KMS-11 (cell line): ENCODE measurements around the gene VWA3B.

Experiments used
- H2AFZ ChIP-seq: fragments of 200-600 bp; sonication (generic); 2 replicates; pipeline ENCODE4 v1.6.1; 2016; ENCODE audit warnings: antibody characterized with exemption, mixed run types, low read depth
- H3K27ac ChIP-seq: fragments of 200-600 bp; sonication (generic); 2 replicates; pipeline ENCODE4 v1.6.1; 2016; ENCODE audit warnings: mild to moderate bottlenecking, mixed run types
- H3K27me3 ChIP-seq: fragments of 200-600 bp; sonication (generic); 2 replicates; pipeline ENCODE4 v1.6.1; 2017; ENCODE audit warnings: mild to moderate bottlenecking, low read depth, mixed run types, moderate library complexity; ENCODE audit not compliant: insufficient read depth
- H3K36me3 ChIP-seq: fragments of 200-600 bp; sonication (generic); 2 replicates; pipeline ENCODE4 v1.6.1; 2017; ENCODE audit warnings: mild to moderate bottlenecking, mixed run types; ENCODE audit not compliant: insufficient read depth
- H3K4me1 ChIP-seq: fragments of 200-600 bp; sonication (generic); 2 replicates; pipeline ENCODE4 v1.6.1; 2016; ENCODE audit warnings: mild to moderate bottlenecking, low read depth, mixed run types; ENCODE audit not compliant: poor library complexity, severe bottlenecking
- H3K4me2 ChIP-seq: fragments of 200-600 bp; sonication (generic); 2 replicates; pipeline ENCODE4 v1.7.0; 2016; ENCODE audit warnings: mild to moderate bottlenecking, mixed run types
- H3K4me3 ChIP-seq: fragments of 200-600 bp; sonication (generic); IDR thresholded peaks from 2 replicates; pipeline ENCODE4 v1.6.1; 2017; ENCODE audit warnings: low read depth, low read length, mixed read lengths; ENCODE audit not compliant: insufficient read depth
- H3K79me2 ChIP-seq: fragments of 200-600 bp; sonication (generic); 2 replicates; pipeline ENCODE4 v1.6.1; 2016; ENCODE audit warnings: low read depth, mixed run types; ENCODE audit not compliant: insufficient read depth
- H3K9ac ChIP-seq: fragments of 200-600 bp; sonication (generic); 2 replicates; pipeline ENCODE4 v1.6.1; 2016; ENCODE audit warnings: mild to moderate bottlenecking, mixed run types
- H4K20me1 ChIP-seq: fragments of 200-600 bp; sonication (generic); 2 replicates; pipeline ENCODE4 v1.6.1; 2016; ENCODE audit warnings: mild to moderate bottlenecking, mixed run types; ENCODE audit not compliant: insufficient read depth
- TF ChIP-seq, protein P1 (sequence below): fragments of 200-600 bp; sonication (generic); conservative IDR thresholded peaks from 2 replicates; pipeline ENCODE4 v1.6.1; 2017; ENCODE audit warnings: low read depth, mild to moderate bottlenecking, antibody characterized with exemption, low read length, moderate library complexity, mixed read lengths

The VWA3B gene

DNA sequence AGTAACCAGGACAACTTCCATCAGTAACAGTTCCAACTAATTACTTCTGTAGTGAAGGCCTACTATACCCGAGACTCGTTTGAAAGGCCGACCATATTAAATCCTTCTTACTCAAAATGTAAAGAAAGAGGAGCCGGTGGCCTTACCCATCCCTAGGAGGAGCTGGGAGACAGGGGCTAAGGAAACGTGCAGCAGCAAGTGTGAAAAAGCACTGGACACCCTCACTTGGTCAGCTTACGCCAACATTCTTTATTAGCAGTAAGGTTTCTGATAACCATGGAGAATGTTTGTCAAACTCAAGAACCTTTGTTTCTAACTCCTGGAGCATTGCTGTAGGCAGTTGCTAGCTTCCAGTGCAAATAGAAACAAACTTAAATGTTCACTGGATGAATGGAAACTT, 26.7 kb upstream of the VWA3B start:
- H3K36me3 ChIP-seq = no peaks in the 10 kb centered on the region
- no peaks in the 10 kb centered on the region for H3K4me1 ChIP-seq
- no peaks in the 10 kb centered on the region for H3K27me3 ChIP-seq
- H3K4me3 ChIP-seq = no peak overlapping the region
- no peak overlapping the region for H3K9ac ChIP-seq
- no peaks in the 10 kb centered on the region for H4K20me1 ChIP-seq
- H2AFZ ChIP-seq = no peak overlapping the region
- no peak overlapping the region for H3K27ac ChIP-seq
- TF ChIP-seq, protein P1, sequence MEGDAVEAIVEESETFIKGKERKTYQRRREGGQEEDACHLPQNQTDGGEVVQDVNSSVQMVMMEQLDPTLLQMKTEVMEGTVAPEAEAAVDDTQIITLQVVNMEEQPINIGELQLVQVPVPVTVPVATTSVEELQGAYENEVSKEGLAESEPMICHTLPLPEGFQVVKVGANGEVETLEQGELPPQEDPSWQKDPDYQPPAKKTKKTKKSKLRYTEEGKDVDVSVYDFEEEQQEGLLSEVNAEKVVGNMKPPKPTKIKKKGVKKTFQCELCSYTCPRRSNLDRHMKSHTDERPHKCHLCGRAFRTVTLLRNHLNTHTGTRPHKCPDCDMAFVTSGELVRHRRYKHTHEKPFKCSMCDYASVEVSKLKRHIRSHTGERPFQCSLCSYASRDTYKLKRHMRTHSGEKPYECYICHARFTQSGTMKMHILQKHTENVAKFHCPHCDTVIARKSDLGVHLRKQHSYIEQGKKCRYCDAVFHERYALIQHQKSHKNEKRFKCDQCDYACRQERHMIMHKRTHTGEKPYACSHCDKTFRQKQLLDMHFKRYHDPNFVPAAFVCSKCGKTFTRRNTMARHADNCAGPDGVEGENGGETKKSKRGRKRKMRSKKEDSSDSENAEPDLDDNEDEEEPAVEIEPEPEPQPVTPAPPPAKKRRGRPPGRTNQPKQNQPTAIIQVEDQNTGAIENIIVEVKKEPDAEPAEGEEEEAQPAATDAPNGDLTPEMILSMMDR = no peak
- H3K79me2 ChIP-seq = no peaks in the 10 kb centered on the region
- no peak overlapping the region for H3K4me2 ChIP-seq

DNA sequence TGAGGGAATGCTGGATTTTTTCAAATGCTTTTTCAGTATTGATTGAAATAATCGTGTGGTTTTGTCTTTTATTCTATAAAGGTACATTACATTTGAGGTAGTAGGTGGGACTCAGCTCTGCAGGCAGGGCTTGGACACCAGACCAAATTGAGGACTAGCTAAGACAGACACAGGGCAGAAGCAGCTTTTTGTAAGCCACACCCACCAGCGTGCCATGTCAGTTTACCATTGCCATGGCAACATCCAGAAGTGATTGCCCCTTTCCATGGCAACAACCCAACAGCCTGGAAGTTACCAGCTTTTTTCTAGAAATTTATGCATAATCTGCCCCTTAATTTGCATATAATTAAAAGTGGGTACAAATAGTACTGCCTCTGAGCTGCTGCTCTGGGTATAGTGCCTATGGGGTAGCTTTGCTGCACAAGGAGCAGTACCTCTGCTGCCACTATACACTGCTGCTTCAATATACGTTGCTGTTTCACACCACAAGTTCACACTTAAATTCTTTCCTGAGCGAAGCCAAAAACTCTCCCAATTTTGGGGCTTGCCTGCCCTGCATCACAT, 23.6 kb upstream of the VWA3B start:
- Histone ChIP-seq H3K27ac (no peak overlapping the region), H2AFZ (no peak overlapping the region), H3K9ac (no peak overlapping the region), H3K27me3 (no peaks in the 10 kb centered on the region), H3K4me2 (no peak overlapping the region), H3K4me1 (no peaks in the 10 kb centered on the region), H3K36me3 (no peaks in the 10 kb centered on the region), H3K79me2 (no peaks in the 10 kb centered on the region), H4K20me1 (no peaks in the 10 kb centered on the region), H3K4me3 (no peak overlapping the region)
- TF ChIP-seq, protein P1 = no peak

DNA sequence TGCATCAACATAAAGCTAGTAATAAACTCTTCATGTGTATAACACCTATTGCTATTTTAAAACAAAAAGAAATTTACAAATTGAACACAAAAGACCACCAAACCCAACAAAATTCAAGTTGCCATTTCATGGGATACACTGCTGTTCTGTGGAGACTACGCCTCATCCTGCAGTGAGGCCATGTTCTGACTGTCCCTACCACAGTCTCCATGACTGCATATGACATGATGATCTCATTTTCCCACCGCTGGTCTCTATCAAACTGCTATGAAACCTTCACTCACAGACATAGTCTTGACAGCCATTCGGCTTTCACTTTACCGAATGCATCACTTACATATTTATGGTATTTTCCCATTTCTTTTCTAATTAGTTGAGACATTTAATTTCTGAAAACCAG, 21.2 kb upstream of the VWA3B start:
- Histone ChIP-seq H3K27me3 (no peaks in the 10 kb centered on the region), H3K79me2 (no peaks in the 10 kb centered on the region), H2AFZ (no peak overlapping the region), H3K4me3 (no peak overlapping the region), H3K27ac (no peak overlapping the region), H3K4me2 (no peak overlapping the region), H3K4me1 (no peaks in the 10 kb centered on the region), H4K20me1 (no peaks in the 10 kb centered on the region), H3K36me3 (no peaks in the 10 kb centered on the region), H3K9ac (no peak overlapping the region)
- TF ChIP-seq, protein P1 = no peak

DNA sequence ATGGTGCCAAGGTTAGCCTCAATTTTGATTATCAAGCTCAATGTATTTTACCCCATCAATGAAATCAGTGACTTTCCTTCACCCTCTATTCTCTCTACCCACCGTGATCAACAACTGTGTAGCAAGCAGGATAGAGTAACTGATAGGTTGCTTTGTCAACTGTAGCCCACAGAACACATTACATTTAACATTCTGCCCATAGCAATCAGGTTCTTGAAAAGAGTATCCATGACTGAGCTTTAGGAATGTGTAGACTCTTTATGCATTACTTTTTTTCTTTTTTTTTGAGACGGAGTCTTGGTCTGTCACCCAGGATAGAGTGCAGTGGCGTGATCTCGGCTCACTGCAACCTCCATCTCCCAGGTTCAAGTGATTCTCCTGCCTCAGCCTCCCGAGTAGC, 19.8 kb upstream of the VWA3B start:
- TF ChIP-seq, protein P1 = no peak
- no peak overlapping the region for H3K4me2 ChIP-seq
- H3K9ac ChIP-seq = no peak overlapping the region
- no peak overlapping the region for H3K27ac ChIP-seq
- no peaks in the 10 kb centered on the region for H3K79me2 ChIP-seq
- no peaks in the 10 kb centered on the region for H4K20me1 ChIP-seq
- no peak overlapping the region for H3K4me3 ChIP-seq
- H2AFZ ChIP-seq = no peak overlapping the region
- no peaks in the 10 kb centered on the region for H3K36me3 ChIP-seq
- no peaks in the 10 kb centered on the region for H3K4me1 ChIP-seq
- no peaks in the 10 kb centered on the region for H3K27me3 ChIP-seq
